Sigmoid colon (tissue), 4 donors: ENCODE data around the gene CAMSAP3.

ENCODE experiments used
- EP300 ChIP-seq, 4 donors: sonication (generic); formaldehyde crosslinking; IDR thresholded peaks; one replicate each; pipeline ENCODE4 v1.6.1; 2017; ENCODE audit warnings: antibody characterized with exemption in 4 of 4
- POLR2A ChIP-seq, 2 donors: fragments of 450-650 bp; IDR thresholded peaks; one replicate each; pipeline ENCODE4 v1.6.1; 2016; ENCODE audit warnings: antibody characterized with exemption in 2 of 2, mild to moderate bottlenecking in 2 of 2, moderate library complexity in 2 of 2
- POLR2AphosphoS5 ChIP-seq, 4 donors: sonication (generic); formaldehyde crosslinking; IDR thresholded peaks; one replicate each; pipeline ENCODE4 v1.6.1; 2017; ENCODE audit warnings: antibody characterized with exemption in 4 of 4
- TF ChIP-seq, protein P1 (sequence below), 4 experiments: fragments of 450-650 bp in 3 of 4; fragments of 200-600 bp in 1 of 4; IDR thresholded peaks; one replicate each; pipeline ENCODE4 v1.5.1; 2016 to 2019; ENCODE audit warnings: antibody characterized with exemption in 4 of 4, mild to moderate bottlenecking in 3 of 4, moderate library complexity in 2 of 4

GRCh38 chr19:7595466-7596133, at the start of gene CAMSAP3:
- TF ChIP-seq, protein P1, sequence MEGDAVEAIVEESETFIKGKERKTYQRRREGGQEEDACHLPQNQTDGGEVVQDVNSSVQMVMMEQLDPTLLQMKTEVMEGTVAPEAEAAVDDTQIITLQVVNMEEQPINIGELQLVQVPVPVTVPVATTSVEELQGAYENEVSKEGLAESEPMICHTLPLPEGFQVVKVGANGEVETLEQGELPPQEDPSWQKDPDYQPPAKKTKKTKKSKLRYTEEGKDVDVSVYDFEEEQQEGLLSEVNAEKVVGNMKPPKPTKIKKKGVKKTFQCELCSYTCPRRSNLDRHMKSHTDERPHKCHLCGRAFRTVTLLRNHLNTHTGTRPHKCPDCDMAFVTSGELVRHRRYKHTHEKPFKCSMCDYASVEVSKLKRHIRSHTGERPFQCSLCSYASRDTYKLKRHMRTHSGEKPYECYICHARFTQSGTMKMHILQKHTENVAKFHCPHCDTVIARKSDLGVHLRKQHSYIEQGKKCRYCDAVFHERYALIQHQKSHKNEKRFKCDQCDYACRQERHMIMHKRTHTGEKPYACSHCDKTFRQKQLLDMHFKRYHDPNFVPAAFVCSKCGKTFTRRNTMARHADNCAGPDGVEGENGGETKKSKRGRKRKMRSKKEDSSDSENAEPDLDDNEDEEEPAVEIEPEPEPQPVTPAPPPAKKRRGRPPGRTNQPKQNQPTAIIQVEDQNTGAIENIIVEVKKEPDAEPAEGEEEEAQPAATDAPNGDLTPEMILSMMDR (IDR thresholded peaks at IDR 0.05) = no peak
- TF ChIP-seq POLR2A (IDR thresholded peaks at IDR 0.05) (no peak), EP300 (IDR thresholded peaks at IDR 0.05) (no peak), POLR2AphosphoS5 (IDR thresholded peaks at IDR 0.05) (no peak)
